Renal cortical epithelial cell (primary cell): ENCODE measurements around the gene TTLL3. TPM values are rescaled to one million over a fixed set of nuclear protein-coding genes. Genes with fewer than 3 reads are reported as not detected.
"Not testable (repeated sequence)": the region's sequence is repeated elsewhere in the genome, so short reads cannot be mapped to it uniquely, and the experiment has no call there.

Experiments
- DNase-seq: peaks from one replicate; pipeline ENCODE4 v3.0.0-alpha.2; 2011; ENCODE audit warnings: low read depth
- total RNA-seq: library from RNA; depleted of rRNA; stranded (reverse); fragments of >200 nt; gene quantifications from 2 replicates; pipeline ENCODE4 v1.2.3, GENCODE V29; 2014

TTLL3 gene
- 10.4 and 33.6 TPM in 2 replicates for total RNA-seq

GRCh38 chr3:9809615-9810432 is at the start of gene TTLL3:
TSS of gene TTLL3 (plus strand) at chr3:9810262. CDS start at chr3:9810662, 400 bp downstream.
- DNase-seq, result peak; percentile 42

- DNase-seq, result no peak
Measured at GRCh38 chr3:9760779-9761505, 49.1 kb upstream of the TTLL3 start.

GRCh38 chr3:9761919-9762318 is 48.1 kb upstream of the TTLL3 start:
- DNase-seq, result no peak

- DNase-seq, result no peak
Measured at GRCh38 chr3:9762871-9763270, 47.2 kb upstream of the TTLL3 start.

- no peak for DNase-seq
Measured at GRCh38 chr3:9765865-9766264, 44.2 kb upstream of the TTLL3 start.

- DNase-seq, result no peak
Measured at GRCh38 chr3:9767418-9767817, 42.6 kb upstream of the TTLL3 start.

GRCh38 chr3:9768141-9768775 is 41.8 kb upstream of the TTLL3 start:
- DNase-seq, result no peak

- DNase-seq, result no peak
Measured at GRCh38 chr3:9769012-9769411, 41.0 kb upstream of the TTLL3 start.

GRCh38 chr3:9769426-9770275 is 40.4 kb upstream of the TTLL3 start, which contains the start of gene CAMK1:
TSS of gene CAMK1 (minus strand) at chr3:9769947. CDS start at chr3:9767749, 2,198 bp downstream.
- DNase-seq, result no peak

GRCh38 chr3:9770276-9770812 is 39.7 kb upstream of the TTLL3 start:
- DNase-seq, result no peak

- DNase-seq, result not testable (repeated sequence)
Measured at GRCh38 chr3:9771007-9771406, 39.1 kb upstream of the TTLL3 start.

- no peak for DNase-seq
Measured at GRCh38 chr3:9776896-9777693, 33.0 kb upstream of the TTLL3 start.

- no peak for DNase-seq
Measured at GRCh38 chr3:9777694-9778021, 32.4 kb upstream of the TTLL3 start.

- peak; percentile 66 for DNase-seq
Measured at GRCh38 chr3:9778143-9779074, 31.7 kb upstream of the TTLL3 start.

GRCh38 chr3:9779075-9779593 is 30.9 kb upstream of the TTLL3 start:
- no peak for DNase-seq

GRCh38 chr3:9779721-9780457 is 30.2 kb upstream of the TTLL3 start:
- DNase-seq, result peak; percentile 10

- DNase-seq, result peak; percentile 71
Measured at GRCh38 chr3:9780458-9780812, 29.6 kb upstream of the TTLL3 start.

GRCh38 chr3:9780910-9781309 is 29.2 kb upstream of the TTLL3 start:
- DNase-seq, result no peak

GRCh38 chr3:9781551-9781950 is 28.5 kb upstream of the TTLL3 start:
- no peak for DNase-seq
